CD4-positive, alpha-beta T cell (primary cell): ENCODE results near the gene PGM5. TPM values are rescaled to one million over a fixed set of nuclear protein-coding genes. Genes with fewer than 3 reads are reported as not detected.

Source experiments
- ATAC-seq: fragments of 200-7000 bp; cut with Tn5 transposase; one replicate; pipeline ENCODE4 v1.10.0; 2022; ENCODE audit warnings: mild to moderate bottlenecking; ENCODE audit not compliant: poor library complexity
- CTCF ChIA-PET: fragments of 350-600 bp; sonication (Branson Sonifier 250); formaldehyde crosslinking; loops from one replicate; lab custom pipeline; 2021; ENCODE audit warnings: antibody characterized with exemption, inconsistent platforms; lab: Charles Lee
- POLR2A ChIA-PET: fragments of 350-600 bp; sonication (Branson Sonifier 250); formaldehyde crosslinking; loops from one replicate; lab custom pipeline; 2021; ENCODE audit warnings: antibody characterized with exemption, inconsistent platforms; lab: Charles Lee
- DNase-seq, 14 experiments: peaks; one replicate each; pipeline ENCODE4 v3.0.0-alpha.2; 2013 to 2020; ENCODE audit warnings: mixed read lengths in 2 of 14
- H3K27ac ChIP-seq, 2 donors: one replicate each; pipeline versions ENCODE4 v1.5.1 to v1.7.0; 2013; ENCODE audit warnings: low read length in 2 of 2, low read depth in 1 of 2, mild to moderate bottlenecking in 1 of 2
- H3K27me3 ChIP-seq, 2 experiments: 1 replicate in 1 of 2; 2 replicates in 1 of 2; pipeline versions ENCODE4 v1.6.1 to v1.7.0; 2013; ENCODE audit warnings: low read length in 2 of 2, control low read depth in 1 of 2, mild to moderate bottlenecking in 1 of 2, moderate library complexity in 1 of 2; ENCODE audit not compliant: insufficient read depth in 2 of 2, control insufficient read depth in 1 of 2
- H3K36me3 ChIP-seq: one replicate; pipeline ENCODE4 v1.6.1; 2013; ENCODE audit warnings: low read length, control low read depth; ENCODE audit not compliant: insufficient read depth
- H3K4me1 ChIP-seq: one replicate; pipeline ENCODE4 v1.6.1; 2013; ENCODE audit warnings: low read length, control low read depth; ENCODE audit not compliant: insufficient read depth
- H3K4me3 ChIP-seq: one replicate; pipeline ENCODE4 v1.5.1; 2013; ENCODE audit warnings: mild to moderate bottlenecking, low read length, moderate library complexity
- H3K9me3 ChIP-seq, 2 experiments: 1 replicate in 1 of 2; 2 replicates in 1 of 2; pipeline versions ENCODE4 v1.6.1 to v1.7.0; 2013; ENCODE audit warnings: low read length in 2 of 2, mild to moderate bottlenecking in 2 of 2, control low read depth in 1 of 2, moderate library complexity in 1 of 2; ENCODE audit not compliant: control insufficient read depth in 1 of 2, insufficient read depth in 1 of 2
- H3K27ac Mint-ChIP-seq: one replicate; pipeline ENCODE4 v1.8.0; 2020; ENCODE audit warnings: mixed read lengths
- H3K27me3 Mint-ChIP-seq: one replicate; pipeline ENCODE4 v1.8.0; 2021; ENCODE audit warnings: mixed read lengths
- H3K36me3 Mint-ChIP-seq: one replicate; pipeline ENCODE4 v1.8.0; 2021; ENCODE audit warnings: low read depth, mixed read lengths
- H3K4me1 Mint-ChIP-seq: one replicate; pipeline ENCODE4 v1.8.0; 2021; ENCODE audit warnings: low read depth, mixed read lengths
- H3K4me3 Mint-ChIP-seq: one replicate; pipeline ENCODE4 v1.8.0; 2020; ENCODE audit warnings: mild to moderate bottlenecking, mixed read lengths
- H3K9me3 Mint-ChIP-seq: one replicate; pipeline ENCODE4 v1.8.0; 2020; ENCODE audit warnings: mixed read lengths
- CTCF ChIP-seq: fragments of 200-600 bp; IDR thresholded peaks from one replicate; pipeline ENCODE4 v1.8.0; 2022; ENCODE audit warnings: antibody characterized with exemption, mild to moderate bottlenecking
- intact Hi-C, 2 experiments: fragments of 100-400 bp; cut with DNase I in 1 of 2; cut with micrococcal nuclease in 1 of 2; formaldehyde crosslinking; loops; one replicate each; pipeline versions ENCODE4 v1.15.1 to v1.9.0; 2023 to 2025; cut with DNase I, micrococcal nuclease
- total RNA-seq, 174 experiments: library from RNA in 2 of 174; stranded (reverse) in 2 of 174; gene quantifications; one replicate each; pipeline ENCODE4 v1.2.3 and lab custom pipeline; 2021 to 2026

PGM5 gene
- total RNA-seq, 2 experiments from 2014 or later, result not detected

- no peaks in the 10 kb centered on the region for H3K4me1 Mint-ChIP-seq
- peaks cover 17% of the 10 kb centered on the region for H3K27me3 Mint-ChIP-seq
- Histone ChIP-seq H3K9me3 (no peaks in the 10 kb centered on the region), H3K27ac (no peak overlapping the region), H3K4me3 (no peak overlapping the region), H3K27me3 (peaks cover 0 to 2% of the 10 kb centered on the region in 2 experiments), H3K36me3 (no peaks in the 10 kb centered on the region), H3K4me1 (no peaks in the 10 kb centered on the region)
- no peak for DNase-seq
- ATAC-seq, result no peak
- no peaks in the 10 kb centered on the region for H3K36me3 Mint-ChIP-seq
- no peaks in the 10 kb centered on the region for H3K9me3 Mint-ChIP-seq
- no peak overlapping the region for H3K27ac Mint-ChIP-seq
- TF ChIP-seq CTCF, result no peak
- no peak overlapping the region for H3K4me3 Mint-ChIP-seq
- CTCF ChIA-PET, result no interaction called here
- intact Hi-C loops, result no loop called here
- POLR2A ChIA-PET, result no interaction called here
Measured at GRCh38 chr9:68493541-68493940, 137.1 kb downstream of the PGM5 start.

- intact Hi-C loops, result no loop called here
- no peak for TF ChIP-seq CTCF
- no peaks in the 10 kb centered on the region for H3K9me3 Mint-ChIP-seq
- no peak overlapping the region for H3K4me3 Mint-ChIP-seq
- Histone ChIP-seq H3K27ac (no peak overlapping the region), H3K9me3 (no peaks in the 10 kb centered on the region), H3K27me3 (peaks cover 0 to 2% of the 10 kb centered on the region in 2 experiments), H3K4me1 (no peaks in the 10 kb centered on the region), H3K36me3 (no peaks in the 10 kb centered on the region), H3K4me3 (no peak overlapping the region)
- no peak overlapping the region for H3K27ac Mint-ChIP-seq
- H3K36me3 Mint-ChIP-seq, result no peaks in the 10 kb centered on the region
- no peak for ATAC-seq
- H3K4me1 Mint-ChIP-seq, result no peaks in the 10 kb centered on the region
- H3K27me3 Mint-ChIP-seq, result peaks cover 17% of the 10 kb centered on the region
- ChIA-PET POLR2A (no interaction called here), CTCF (no interaction called here)
- DNase-seq, result no peak
Measured at GRCh38 chr9:68493958-68494577, 137.7 kb downstream of the PGM5 start.

- DNase-seq (no peak), ATAC-seq (no peak)
- no peaks in the 10 kb centered on the region for H3K9me3 ChIP-seq
- Mint-ChIP-seq H3K27me3 (peaks cover 17% of the 10 kb centered on the region), H3K4me3 (no peak overlapping the region), H3K9me3 (no peaks in the 10 kb centered on the region), H3K4me1 (no peaks in the 10 kb centered on the region), H3K27ac (no peak overlapping the region), H3K36me3 (no peaks in the 10 kb centered on the region)
- no peak overlapping the region for H3K4me3 ChIP-seq
- no peaks in the 10 kb centered on the region for H3K4me1 ChIP-seq
- POLR2A ChIA-PET, result no interaction called here
- intact Hi-C loops, result no loop called here
- H3K27ac ChIP-seq, result no peak overlapping the region
- peaks cover 0 to 2% of the 10 kb centered on the region in 2 experiments for H3K27me3 ChIP-seq
- no peaks in the 10 kb centered on the region for H3K36me3 ChIP-seq
- CTCF ChIA-PET, result no interaction called here
- TF ChIP-seq CTCF, result no peak
Measured at GRCh38 chr9:68495247-68495646, 138.8 kb downstream of the PGM5 start.
